LoVo (cell line): ENCODE measurements around the gene SELENOV.

Experiments
- DNase-seq: peaks from one replicate; pipeline ENCODE4 v3.0.0-alpha.2; 2016; ENCODE audit warnings: low spot score

Gene SELENOV

GRCh38 chr19:39520541-39521484, 5.9 kb downstream of the SELENOV start:
- no peak for DNase-seq

GRCh38 chr19:39524495-39524894, 9.6 kb downstream of the SELENOV start:
- DNase-seq, result no peak

GRCh38 chr19:39525205-39525604, 10.3 kb downstream of the SELENOV start:
- no peak for DNase-seq

GRCh38 chr19:39531834-39532232, 16.9 kb downstream of the SELENOV start:
- no peak for DNase-seq

- peak; percentile 99 for DNase-seq
Observed at GRCh38 chr19:39532233-39533002, 17.5 kb downstream of the SELENOV start, which contains the start of gene EID2B. EID2B (minus strand) TSS chr19:39532852; CDS start chr19:39532802, 50 bp downstream.

GRCh38 chr19:39533003-39533512, 18.1 kb downstream of the SELENOV start:
- no peak for DNase-seq

GRCh38 chr19:39533791-39534190, 18.9 kb downstream of the SELENOV start:
- DNase-seq, result no peak

GRCh38 chr19:39539165-39539517, 24.2 kb downstream of the SELENOV start:
- DNase-seq, result peak; percentile 41

- peak; percentile 97 for DNase-seq
Observed at GRCh38 chr19:39539518-39540332, 24.8 kb downstream of the SELENOV start, which contains the start of gene EID2. EID2 (minus strand) TSS chr19:39540161; CDS start chr19:39540079, 82 bp downstream.

GRCh38 chr19:39540333-39540673, 25.4 kb downstream of the SELENOV start:
- DNase-seq, result no peak

- no peak for DNase-seq
Observed at GRCh38 chr19:39542206-39542605, 27.3 kb downstream of the SELENOV start.

GRCh38 chr19:39543477-39543857, 28.5 kb downstream of the SELENOV start:
- no peak for DNase-seq

GRCh38 chr19:39544226-39544903, 29.4 kb downstream of the SELENOV start:
- DNase-seq, result no peak

GRCh38 chr19:39544911-39545310, 30.0 kb downstream of the SELENOV start:
- DNase-seq, result no peak

- DNase-seq, result no peak
Observed at GRCh38 chr19:39546599-39546998, 31.7 kb downstream of the SELENOV start.

- no peak for DNase-seq
Observed at GRCh38 chr19:39550197-39550596, 35.3 kb downstream of the SELENOV start.

GRCh38 chr19:39553082-39553652, 38.2 kb downstream of the SELENOV start:
- no peak for DNase-seq

GRCh38 chr19:39554701-39555311, 39.9 kb downstream of the SELENOV start:
- DNase-seq, result no peak

GRCh38 chr19:39555883-39556282, 40.9 kb downstream of the SELENOV start:
- no peak for DNase-seq

GRCh38 chr19:39557811-39558623, 43.1 kb downstream of the SELENOV start:
- DNase-seq, result no peak
